Lower lobe of right lung (tissue), 2 donors: ENCODE results near the gene CCDC175. TPM values are rescaled to one million over a fixed set of nuclear protein-coding genes. Genes with fewer than 3 reads are reported as not detected.

Experiments used
- ATAC-seq, 2 donors: fragments of 200-7000 bp; cut with Tn5 transposase; one replicate each; pipeline ENCODE4 v1.9.1; 2020 to 2022; ENCODE audit warnings: mild to moderate bottlenecking in 2 of 2, moderate library complexity in 2 of 2
- DNase-seq: peaks from one replicate; pipeline ENCODE4 v3.0.0-alpha.2; 2020
- H3K27ac ChIP-seq: fragments of 200-600 bp; one replicate; pipeline ENCODE4 v1.8.0; 2022
- H3K27me3 ChIP-seq: fragments of 200-600 bp; one replicate; pipeline ENCODE4 v1.8.0; 2022; ENCODE audit warnings: low read depth
- H3K36me3 ChIP-seq: fragments of 200-600 bp; one replicate; pipeline ENCODE4 v1.8.0; 2022; ENCODE audit warnings: mild to moderate bottlenecking
- H3K4me1 ChIP-seq: fragments of 200-600 bp; one replicate; pipeline ENCODE4 v1.8.0; 2022
- H3K4me3 ChIP-seq: fragments of 200-600 bp; one replicate; pipeline ENCODE4 v1.8.0; 2022; ENCODE audit warnings: mild to moderate bottlenecking
- H3K9me3 ChIP-seq: fragments of 200-600 bp; one replicate; pipeline ENCODE4 v1.8.0; 2022
- CTCF ChIP-seq: fragments of 200-600 bp; IDR thresholded peaks from one replicate; pipeline ENCODE4 v1.8.0; 2022; ENCODE audit warnings: antibody characterized with exemption, mild to moderate bottlenecking
- intact Hi-C: fragments of 100-400 bp; cut with DNase I; formaldehyde crosslinking; loops from one replicate; pipeline ENCODE4 v1.11.0; 2022
- total RNA-seq: library from RNA; stranded (reverse); fragmentation: NEBNext Ultra II Directional; extraction: Animal tissue kit (Norgen Biotek cat#: 25700); gene quantifications from one replicate; pipeline ENCODE4 v1.2.1, GENCODE V29; 2021
- donor health status: DM: no; HTN: yes; CAD: no; lungs with severe emphysema.

CCDC175 gene
- total RNA-seq, 1 donor from 2014 or later = 1.0 TPM

- Histone ChIP-seq H3K27ac (no peak overlapping the region), H3K4me3 (no peak overlapping the region), H3K9me3 (no peaks in the 10 kb centered on the region), H3K36me3 (no peaks in the 10 kb centered on the region), H3K4me1 (no peaks in the 10 kb centered on the region), H3K27me3 (no peaks in the 10 kb centered on the region)
- no peak for ATAC-seq
- TF ChIP-seq CTCF = no peak
- no peak for DNase-seq
- intact Hi-C loops = no loop called here
Measured at GRCh38 chr14:59595071-59595470, 18.5 kb upstream of the CCDC175 start.

DNA sequence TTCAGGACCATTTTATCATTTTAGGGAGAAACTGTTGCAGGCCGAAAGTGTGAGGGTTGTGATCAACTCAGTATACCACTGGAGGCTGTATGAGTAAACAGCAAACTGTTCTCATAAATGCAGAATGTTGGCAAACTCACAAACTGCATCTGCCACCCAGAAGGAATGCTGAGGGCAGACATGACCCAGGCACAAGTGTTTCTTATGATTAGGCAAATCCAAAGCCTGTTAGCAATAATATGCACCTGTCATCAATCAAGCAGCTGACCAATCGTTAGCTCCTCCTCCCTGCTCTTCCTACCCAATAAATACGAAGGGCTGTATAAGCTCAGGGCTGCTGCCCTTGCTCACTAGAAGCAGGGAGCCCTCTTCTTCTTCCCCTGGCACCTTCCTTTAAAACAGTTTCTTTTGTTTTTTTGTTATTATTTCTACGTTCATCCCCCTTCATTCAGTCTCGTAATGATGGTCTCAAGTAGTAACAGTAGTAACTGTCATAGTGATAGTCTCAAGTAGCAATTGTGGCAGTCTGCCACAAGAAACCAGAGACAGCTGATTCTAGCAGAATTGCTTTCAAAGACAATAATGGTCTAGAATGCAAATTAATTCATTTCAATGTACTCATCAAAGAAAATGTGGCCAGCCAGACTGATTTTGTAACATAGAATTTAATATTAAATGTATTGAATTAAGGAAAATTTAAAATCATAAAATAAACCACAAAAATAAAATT is 15.2 kb upstream of the CCDC175 start:
- H3K36me3 ChIP-seq = no peaks in the 10 kb centered on the region
- no peak overlapping the region for H3K27ac ChIP-seq
- H3K4me1 ChIP-seq = no peaks in the 10 kb centered on the region
- no peak for TF ChIP-seq CTCF
- no peaks in the 10 kb centered on the region for H3K27me3 ChIP-seq
- no peak for ATAC-seq
- no peak overlapping the region for H3K4me3 ChIP-seq
- intact Hi-C loops = no loop called here
- no peak for DNase-seq
- H3K9me3 ChIP-seq = no peaks in the 10 kb centered on the region

- Histone ChIP-seq H3K9me3 (no peaks in the 10 kb centered on the region), H3K4me1 (no peaks in the 10 kb centered on the region), H3K4me3 (no peak overlapping the region), H3K36me3 (no peaks in the 10 kb centered on the region), H3K27ac (no peak overlapping the region), H3K27me3 (no peaks in the 10 kb centered on the region)
- no peak for DNase-seq
- TF ChIP-seq CTCF = no peak
- no peak for ATAC-seq
- intact Hi-C loops = no loop called here
Measured at GRCh38 chr14:59588101-59588500, 11.5 kb upstream of the CCDC175 start.

DNA sequence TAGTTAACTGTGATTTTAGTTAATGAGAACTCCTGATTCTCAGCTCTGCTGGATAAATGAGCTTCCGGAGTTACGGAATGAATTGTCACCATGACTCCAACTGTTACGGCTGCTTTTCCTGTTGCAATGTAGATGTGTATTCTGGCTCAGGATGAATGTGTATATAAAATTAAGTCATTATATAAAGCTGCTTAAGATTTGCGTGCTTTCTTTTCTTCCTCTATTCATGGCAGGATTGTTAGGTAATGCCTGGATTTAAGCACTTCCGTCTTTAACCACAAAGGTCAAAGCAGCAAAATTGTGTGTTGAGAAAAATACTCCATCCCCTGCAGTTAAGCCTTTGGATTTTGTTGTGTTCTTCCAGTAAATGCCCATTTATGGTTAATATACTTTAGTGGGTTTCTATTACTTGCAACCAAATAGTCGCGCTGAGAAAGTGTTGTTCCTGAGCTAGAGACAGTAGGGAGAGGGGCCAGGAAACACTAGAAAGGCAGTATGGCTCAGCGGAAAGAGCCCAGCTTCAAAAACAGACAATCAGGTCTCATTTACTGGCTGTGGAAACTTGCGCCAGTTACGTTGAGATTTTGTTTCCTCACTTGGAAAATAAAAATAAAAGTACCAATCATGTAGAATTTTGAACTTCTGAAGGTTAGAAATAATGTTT is 9.4 kb upstream of the CCDC175 start:
- ATAC-seq = no peak
- Histone ChIP-seq H3K9me3 (no peaks in the 10 kb centered on the region), H3K27ac (no peak overlapping the region), H3K27me3 (no peaks in the 10 kb centered on the region), H3K4me1 (no peaks in the 10 kb centered on the region), H3K36me3 (no peaks in the 10 kb centered on the region), H3K4me3 (no peak overlapping the region)
- DNase-seq = no peak
- intact Hi-C loops = no loop called here
- no peak for TF ChIP-seq CTCF

GRCh38 chr14:59583755-59584154 is 7.1 kb upstream of the CCDC175 start:
- no peak for TF ChIP-seq CTCF
- H3K4me3 ChIP-seq = no peak overlapping the region
- no peaks in the 10 kb centered on the region for H3K36me3 ChIP-seq
- H3K27me3 ChIP-seq = no peaks in the 10 kb centered on the region
- DNase-seq (no peak), ATAC-seq (peak; percentile 71 to 73)
- intact Hi-C loops = no loop called here
- H3K9me3 ChIP-seq = no peaks in the 10 kb centered on the region
- no peaks in the 10 kb centered on the region for H3K4me1 ChIP-seq
- H3K27ac ChIP-seq = no peak overlapping the region
